Measurements from ENCODE around the gene EDA.

The EDA gene

DNA sequence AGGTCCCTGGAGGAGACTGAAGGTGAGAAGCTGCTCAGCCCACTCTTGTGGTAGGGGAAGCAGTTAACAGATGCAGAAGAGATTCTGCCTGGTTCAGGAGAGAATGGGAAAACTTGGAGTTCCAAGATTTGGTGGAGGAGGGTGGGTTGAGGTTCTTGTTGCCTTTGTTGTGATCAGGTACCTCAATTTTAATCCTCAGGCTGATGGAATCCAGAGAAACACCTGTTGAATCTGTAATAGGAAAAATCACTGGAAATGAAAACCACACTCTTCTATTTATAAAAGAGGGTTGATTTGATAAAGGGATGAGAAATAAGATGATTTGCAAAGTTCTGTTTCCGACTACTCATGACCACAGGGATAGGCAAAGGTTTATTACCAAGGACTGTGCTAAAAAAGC, 132.1 kb downstream of the EDA start:
- TF ChIP-seq, protein P1, sequence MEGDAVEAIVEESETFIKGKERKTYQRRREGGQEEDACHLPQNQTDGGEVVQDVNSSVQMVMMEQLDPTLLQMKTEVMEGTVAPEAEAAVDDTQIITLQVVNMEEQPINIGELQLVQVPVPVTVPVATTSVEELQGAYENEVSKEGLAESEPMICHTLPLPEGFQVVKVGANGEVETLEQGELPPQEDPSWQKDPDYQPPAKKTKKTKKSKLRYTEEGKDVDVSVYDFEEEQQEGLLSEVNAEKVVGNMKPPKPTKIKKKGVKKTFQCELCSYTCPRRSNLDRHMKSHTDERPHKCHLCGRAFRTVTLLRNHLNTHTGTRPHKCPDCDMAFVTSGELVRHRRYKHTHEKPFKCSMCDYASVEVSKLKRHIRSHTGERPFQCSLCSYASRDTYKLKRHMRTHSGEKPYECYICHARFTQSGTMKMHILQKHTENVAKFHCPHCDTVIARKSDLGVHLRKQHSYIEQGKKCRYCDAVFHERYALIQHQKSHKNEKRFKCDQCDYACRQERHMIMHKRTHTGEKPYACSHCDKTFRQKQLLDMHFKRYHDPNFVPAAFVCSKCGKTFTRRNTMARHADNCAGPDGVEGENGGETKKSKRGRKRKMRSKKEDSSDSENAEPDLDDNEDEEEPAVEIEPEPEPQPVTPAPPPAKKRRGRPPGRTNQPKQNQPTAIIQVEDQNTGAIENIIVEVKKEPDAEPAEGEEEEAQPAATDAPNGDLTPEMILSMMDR (conservative IDR thresholded peaks at IDR 0.05; ENCODE audit: low read length), result no peak
- no peak for TF ChIP-seq EZH2phosphoT487 (IDR thresholded peaks at IDR 0.05; ENCODE audit: borderline replicate concordance)
- Histone ChIP-seq H4K20me1 (ENCODE audit: insufficient read depth, low read length, poor library complexity, severe bottlenecking) (no peaks in the 10 kb centered on the region), H3K9ac (ENCODE audit: low read depth, low read length, poor library complexity, severe bottlenecking) (no peak overlapping the region), H3K4me3 (ENCODE audit: low read length, poor library complexity, severe bottlenecking) (no peak overlapping the region), H3K4me2 (ENCODE audit: low read depth, low read length, poor library complexity, severe bottlenecking) (no peak overlapping the region), H3K9me2 (replicated peaks; ENCODE audit: low read depth, low read length) (no peaks in the 10 kb centered on the region), H3K27me3 (ENCODE audit: insufficient read depth, low read length, poor library complexity, severe bottlenecking) (no peaks in the 10 kb centered on the region), H3K36me3 (ENCODE audit: insufficient read depth, low read length) (no peaks in the 10 kb centered on the region), H3K4me1 (ENCODE audit: insufficient read depth, low read length, poor library complexity, severe bottlenecking) (no peaks in the 10 kb centered on the region), H3K79me2 (ENCODE audit: insufficient read depth, low read length) (no peaks in the 10 kb centered on the region), H3F3A (ENCODE audit: low read depth) (no peaks in the 10 kb centered on the region), H2AFZ (ENCODE audit: low read length) (no peak overlapping the region), H3K9me3 (ENCODE audit: insufficient read depth, low read depth, low read length) (no peaks in the 10 kb centered on the region)

DNA sequence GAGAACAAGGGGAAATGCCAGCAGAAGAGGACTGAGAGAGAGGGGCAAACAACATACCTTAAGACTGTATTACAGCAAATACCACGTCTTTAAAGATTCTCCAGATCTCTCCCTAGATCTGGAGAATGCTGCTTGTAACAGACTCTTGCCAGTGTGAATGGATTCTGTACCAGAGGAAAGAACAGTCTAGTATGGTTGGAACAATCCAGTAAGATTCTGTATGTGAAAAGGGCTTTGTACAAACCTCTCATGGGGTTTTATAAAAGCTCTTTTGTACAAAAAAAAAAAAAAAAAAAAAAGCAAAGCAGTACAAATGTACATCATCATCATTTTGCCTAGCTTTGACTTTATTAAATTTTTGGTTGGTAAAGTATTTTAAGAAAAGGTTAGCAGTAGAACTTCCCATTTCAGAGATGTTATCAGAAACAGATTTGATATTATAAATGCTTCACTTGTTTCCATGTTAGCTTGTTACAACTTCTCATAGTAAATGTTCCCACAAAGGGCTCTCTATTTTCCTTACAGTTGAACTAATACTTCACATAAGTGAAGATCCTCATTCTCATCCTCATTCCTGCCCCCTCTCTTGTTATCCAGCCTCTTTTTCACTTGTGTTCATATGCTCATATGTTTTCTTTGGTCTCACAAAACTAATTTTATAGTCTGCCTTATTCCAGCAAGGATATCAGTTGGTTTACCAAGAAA, 144.2 kb downstream of the EDA start:
- Histone ChIP-seq H3F3A (ENCODE audit: low read depth) (no peaks in the 10 kb centered on the region), H2AFZ (ENCODE audit: low read length) (no peak overlapping the region), H3K36me3 (ENCODE audit: insufficient read depth, low read length) (no peaks in the 10 kb centered on the region), H3K9me3 (ENCODE audit: insufficient read depth, low read depth, low read length) (no peaks in the 10 kb centered on the region), H3K4me3 (ENCODE audit: low read length, poor library complexity, severe bottlenecking) (no peak overlapping the region), H3K27me3 (ENCODE audit: insufficient read depth, low read length, poor library complexity, severe bottlenecking) (no peaks in the 10 kb centered on the region), H4K20me1 (ENCODE audit: insufficient read depth, low read length, poor library complexity, severe bottlenecking) (no peaks in the 10 kb centered on the region), H3K79me2 (ENCODE audit: insufficient read depth, low read length) (no peaks in the 10 kb centered on the region), H3K4me1 (ENCODE audit: insufficient read depth, low read length, poor library complexity, severe bottlenecking) (no peaks in the 10 kb centered on the region), H3K9me2 (replicated peaks; ENCODE audit: low read depth, low read length) (no peaks in the 10 kb centered on the region), H3K4me2 (ENCODE audit: low read depth, low read length, poor library complexity, severe bottlenecking) (no peak overlapping the region), H3K9ac (ENCODE audit: low read depth, low read length, poor library complexity, severe bottlenecking) (no peak overlapping the region)
- TF ChIP-seq, protein P1 (conservative IDR thresholded peaks at IDR 0.05; ENCODE audit: low read length), result no peak
- TF ChIP-seq EZH2phosphoT487 (IDR thresholded peaks at IDR 0.05; ENCODE audit: borderline replicate concordance), result no peak

DNA sequence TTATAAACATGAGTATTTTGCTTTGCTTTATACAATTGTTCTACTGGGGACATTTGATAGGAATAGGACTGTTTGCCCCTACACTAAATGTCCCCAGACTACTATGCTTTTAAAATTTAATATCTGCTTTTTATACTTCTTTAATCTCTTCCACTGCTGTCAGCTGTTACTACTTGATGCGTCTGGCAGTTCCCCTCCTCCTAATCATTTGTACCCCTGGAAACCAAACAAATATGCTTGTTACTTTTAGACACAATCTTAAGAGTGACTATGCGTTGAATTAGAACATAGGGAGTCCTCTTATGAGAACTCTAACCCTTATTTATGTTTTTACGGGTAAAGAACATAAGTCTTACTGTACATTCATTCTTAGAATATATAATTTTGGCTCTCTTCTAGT, 145.7 kb downstream of the EDA start:
- H3K9me3 ChIP-seq (ENCODE audit: insufficient read depth, low read depth, low read length), result no peaks in the 10 kb centered on the region
- H3F3A ChIP-seq (ENCODE audit: low read depth), result no peaks in the 10 kb centered on the region
- no peaks in the 10 kb centered on the region for H3K36me3 ChIP-seq (ENCODE audit: insufficient read depth, low read length)
- H3K9ac ChIP-seq (ENCODE audit: low read depth, low read length, poor library complexity, severe bottlenecking), result no peak overlapping the region
- no peak overlapping the region for H3K4me3 ChIP-seq (ENCODE audit: low read length, poor library complexity, severe bottlenecking)
- H3K9me2 ChIP-seq (replicated peaks; ENCODE audit: low read depth, low read length), result no peaks in the 10 kb centered on the region
- no peak overlapping the region for H3K4me2 ChIP-seq (ENCODE audit: low read depth, low read length, poor library complexity, severe bottlenecking)
- no peaks in the 10 kb centered on the region for H3K4me1 ChIP-seq (ENCODE audit: insufficient read depth, low read length, poor library complexity, severe bottlenecking)
- TF ChIP-seq, protein P1 (conservative IDR thresholded peaks at IDR 0.05; ENCODE audit: low read length), result no peak
- no peak for TF ChIP-seq EZH2phosphoT487 (IDR thresholded peaks at IDR 0.05; ENCODE audit: borderline replicate concordance)
- no peak overlapping the region for H2AFZ ChIP-seq (ENCODE audit: low read length)
- no peaks in the 10 kb centered on the region for H4K20me1 ChIP-seq (ENCODE audit: insufficient read depth, low read length, poor library complexity, severe bottlenecking)
- no peaks in the 10 kb centered on the region for H3K79me2 ChIP-seq (ENCODE audit: insufficient read depth, low read length)
- H3K27me3 ChIP-seq (ENCODE audit: insufficient read depth, low read length, poor library complexity, severe bottlenecking), result no peaks in the 10 kb centered on the region

Measured in Loucy (cell line).